Tibial artery (tissue), 4 donors: Measurements from ENCODE around the gene LRTM1.

ENCODE experiments used
- DNase-seq, 2 donors: peaks; one replicate each; pipeline ENCODE4 v3.0.0-alpha.2; 2019
- H3K27ac ChIP-seq, 2 donors: fragments of 200-600 bp; sonication (generic) in 1 of 2; 1 replicate in 1 of 2; 2 replicates in 1 of 2; pipeline ENCODE4 v1.5.1; 2018 to 2019; ENCODE audit warnings: mild to moderate bottlenecking in 1 of 2
- H3K27me3 ChIP-seq, 2 donors: fragments of 200-600 bp; sonication (generic) in 1 of 2; one replicate each; pipeline versions ENCODE4 v1.5.1 to v1.6.0; 2016 to 2019
- H3K36me3 ChIP-seq, 3 donors: fragments of 200-600 bp; sonication (generic) in 2 of 3; one replicate each; pipeline ENCODE4 v1.5.1; 2016 to 2019; ENCODE audit warnings: mild to moderate bottlenecking in 2 of 3
- H3K4me1 ChIP-seq, 4 donors: fragments of 200-600 bp; sonication (generic) in 2 of 4; 1 replicate in 3 of 4; 2 replicates in 1 of 4; pipeline ENCODE4 v1.5.1; 2016 to 2019
- H3K4me3 ChIP-seq, 2 donors: fragments of 200-600 bp; sonication (generic) in 1 of 2; 1 replicate in 1 of 2; 2 replicates in 1 of 2; pipeline ENCODE4 v1.5.1; 2018 to 2019; ENCODE audit warnings: mild to moderate bottlenecking in 2 of 2
- H3K9me3 ChIP-seq, 3 donors: fragments of 200-600 bp; sonication (generic) in 1 of 3; one replicate each; pipeline ENCODE4 v1.5.1; 2016 to 2019
- intact Hi-C: fragments of 100-400 bp; cut with DNase I; formaldehyde crosslinking; loops from one replicate; pipeline ENCODE4 v1.15.0; 2023; ENCODE audit warnings: low total_unique reads
- TF ChIP-seq, protein P1 (sequence below), 2 experiments: fragments of 200-600 bp in 1 of 2; fragments of 450-650 bp in 1 of 2; IDR thresholded peaks; one replicate each; pipeline ENCODE4 v1.5.1; 2017 to 2019; ENCODE audit warnings: antibody characterized with exemption in 2 of 2, mild to moderate bottlenecking in 1 of 2, moderate library complexity in 1 of 2

Gene LRTM1

DNA sequence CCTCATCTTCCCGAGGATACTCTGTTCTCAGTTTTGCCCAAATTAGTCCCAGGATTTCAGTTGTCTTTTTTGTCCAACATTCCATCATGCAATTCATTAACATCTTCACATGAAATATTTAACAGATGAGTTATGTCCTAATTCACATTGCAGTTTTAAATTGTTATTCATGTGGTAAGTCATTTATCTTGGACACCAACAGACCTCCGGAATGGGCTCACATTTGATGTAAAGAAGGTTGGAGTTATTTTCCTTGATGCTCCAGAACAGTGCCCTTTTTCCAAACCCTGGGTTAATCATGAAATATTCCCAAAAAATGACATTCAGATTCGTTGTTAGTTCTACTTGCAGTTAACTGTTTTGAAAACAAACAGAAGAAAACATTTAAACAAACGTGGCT lies 32.8 kb upstream of the LRTM1 start:
- intact Hi-C loops, result no loop called here
- DNase-seq, result no peak
- no peak overlapping the region for H3K4me3 ChIP-seq
- H3K9me3 ChIP-seq, result no peaks in the 10 kb centered on the region
- no peaks in the 10 kb centered on the region for H3K27me3 ChIP-seq
- no peaks in the 10 kb centered on the region for H3K4me1 ChIP-seq
- TF ChIP-seq, protein P1, sequence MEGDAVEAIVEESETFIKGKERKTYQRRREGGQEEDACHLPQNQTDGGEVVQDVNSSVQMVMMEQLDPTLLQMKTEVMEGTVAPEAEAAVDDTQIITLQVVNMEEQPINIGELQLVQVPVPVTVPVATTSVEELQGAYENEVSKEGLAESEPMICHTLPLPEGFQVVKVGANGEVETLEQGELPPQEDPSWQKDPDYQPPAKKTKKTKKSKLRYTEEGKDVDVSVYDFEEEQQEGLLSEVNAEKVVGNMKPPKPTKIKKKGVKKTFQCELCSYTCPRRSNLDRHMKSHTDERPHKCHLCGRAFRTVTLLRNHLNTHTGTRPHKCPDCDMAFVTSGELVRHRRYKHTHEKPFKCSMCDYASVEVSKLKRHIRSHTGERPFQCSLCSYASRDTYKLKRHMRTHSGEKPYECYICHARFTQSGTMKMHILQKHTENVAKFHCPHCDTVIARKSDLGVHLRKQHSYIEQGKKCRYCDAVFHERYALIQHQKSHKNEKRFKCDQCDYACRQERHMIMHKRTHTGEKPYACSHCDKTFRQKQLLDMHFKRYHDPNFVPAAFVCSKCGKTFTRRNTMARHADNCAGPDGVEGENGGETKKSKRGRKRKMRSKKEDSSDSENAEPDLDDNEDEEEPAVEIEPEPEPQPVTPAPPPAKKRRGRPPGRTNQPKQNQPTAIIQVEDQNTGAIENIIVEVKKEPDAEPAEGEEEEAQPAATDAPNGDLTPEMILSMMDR (IDR thresholded peaks at IDR 0.05), result no peak
- no peaks in the 10 kb centered on the region for H3K36me3 ChIP-seq
- no peak overlapping the region for H3K27ac ChIP-seq

DNA sequence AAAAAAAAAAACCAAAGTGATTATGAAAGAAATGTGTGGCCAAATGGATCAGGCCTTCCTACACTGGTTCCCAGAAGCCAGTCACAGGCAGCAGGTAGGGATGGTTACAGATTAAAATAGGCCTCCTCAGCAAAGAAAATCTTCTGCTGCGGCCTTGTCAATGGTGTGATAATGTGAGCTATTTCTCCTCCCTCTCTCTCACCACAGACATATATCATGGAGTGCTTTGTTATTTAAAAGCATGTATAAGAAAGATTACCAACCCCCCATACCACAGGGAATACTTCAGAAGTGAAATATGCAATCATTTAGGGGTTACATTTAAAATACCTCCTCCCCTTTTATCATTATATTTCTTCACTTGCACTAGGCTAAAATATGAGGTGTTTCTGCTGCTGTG lies 32.2 kb upstream of the LRTM1 start:
- no peaks in the 10 kb centered on the region for H3K9me3 ChIP-seq
- intact Hi-C loops, result no loop called here
- H3K36me3 ChIP-seq, result no peaks in the 10 kb centered on the region
- no peak overlapping the region for H3K4me3 ChIP-seq
- H3K4me1 ChIP-seq, result no peaks in the 10 kb centered on the region
- TF ChIP-seq, protein P1 (IDR thresholded peaks at IDR 0.05), result no peak
- no peak overlapping the region for H3K27ac ChIP-seq
- DNase-seq, result no peak
- no peaks in the 10 kb centered on the region for H3K27me3 ChIP-seq

DNA sequence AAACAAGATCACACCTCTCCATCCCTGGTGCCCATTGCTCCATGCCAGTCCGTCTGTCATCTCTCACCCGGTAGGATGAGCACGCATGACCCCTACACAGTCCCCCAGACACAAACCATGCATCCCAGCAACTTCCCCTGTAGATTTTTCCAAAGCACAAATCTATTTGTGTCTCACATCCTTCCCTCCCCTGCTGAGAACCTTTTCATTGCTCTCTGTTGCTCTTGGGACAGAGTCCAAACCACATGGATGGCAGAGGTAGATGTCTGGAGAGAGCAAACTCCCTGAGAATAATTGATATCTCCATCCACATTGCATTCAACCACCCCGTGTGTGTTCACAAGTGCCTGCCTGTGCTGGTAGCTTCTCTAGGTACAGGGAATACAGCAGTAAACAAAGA lies 29.9 kb upstream of the LRTM1 start:
- H3K4me3 ChIP-seq, result no peak overlapping the region
- H3K36me3 ChIP-seq, result no peaks in the 10 kb centered on the region
- no peak for DNase-seq
- TF ChIP-seq, protein P1 (IDR thresholded peaks at IDR 0.05), result no peak
- no peaks in the 10 kb centered on the region for H3K9me3 ChIP-seq
- H3K4me1 ChIP-seq, result no peaks in the 10 kb centered on the region
- intact Hi-C loops, result no loop called here
- H3K27me3 ChIP-seq, result no peaks in the 10 kb centered on the region
- no peak overlapping the region for H3K27ac ChIP-seq

DNA sequence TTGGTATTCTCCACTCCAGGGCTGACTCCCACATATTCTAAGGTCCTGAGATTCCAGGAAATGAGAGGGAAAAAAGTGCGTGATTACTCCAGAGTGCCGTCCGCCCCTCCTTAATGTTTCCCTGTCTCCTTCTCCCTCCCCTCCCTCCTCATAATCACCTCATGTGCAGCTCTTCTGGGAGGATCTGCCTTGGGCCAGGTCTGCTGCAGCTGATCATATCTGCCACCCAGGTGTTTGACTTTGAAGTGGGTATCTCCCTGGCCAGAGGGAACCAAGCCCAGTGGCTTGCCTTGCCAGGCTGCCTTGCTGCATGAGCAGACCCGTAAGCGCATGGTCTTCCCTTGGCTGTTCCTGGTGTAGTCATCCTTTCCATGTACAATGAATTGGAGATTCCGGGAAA lies 28.1 kb upstream of the LRTM1 start:
- DNase-seq, result no peak
- no peaks in the 10 kb centered on the region for H3K9me3 ChIP-seq
- no peak overlapping the region for H3K27ac ChIP-seq
- peaks cover 0 to 7% (median 3%) of the 10 kb centered on the region in 4 donors for H3K4me1 ChIP-seq
- intact Hi-C loops, result no loop called here
- no peak overlapping the region for H3K4me3 ChIP-seq
- H3K36me3 ChIP-seq, result no peaks in the 10 kb centered on the region
- H3K27me3 ChIP-seq, result no peaks in the 10 kb centered on the region
- TF ChIP-seq, protein P1 (IDR thresholded peaks at IDR 0.05), result no peak

DNA sequence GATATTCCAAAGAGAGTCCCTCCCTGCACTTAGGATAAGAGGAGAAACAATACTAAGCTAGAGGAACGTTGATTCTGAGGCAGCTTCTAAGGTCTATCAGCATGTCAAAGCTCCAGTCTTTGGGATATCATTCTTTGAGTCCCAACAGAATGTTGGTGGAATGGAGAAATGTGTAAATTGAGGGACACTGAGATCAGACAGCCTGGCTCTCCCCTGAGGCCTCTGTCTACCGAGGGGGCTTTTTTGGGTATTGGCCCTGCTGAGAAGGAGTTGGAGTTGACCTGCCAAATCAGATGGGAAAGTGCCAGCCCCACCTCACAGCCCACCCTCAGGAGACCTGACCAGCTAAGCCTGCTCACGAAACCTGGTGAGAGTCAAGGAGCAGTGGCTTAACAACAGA lies 27.6 kb upstream of the LRTM1 start:
- TF ChIP-seq, protein P1 (IDR thresholded peaks at IDR 0.05), result no peak
- no peak overlapping the region for H3K4me3 ChIP-seq
- peaks cover 0 to 7% (median 3%) of the 10 kb centered on the region in 4 donors for H3K4me1 ChIP-seq
- H3K27ac ChIP-seq, result no peak overlapping the region
- H3K9me3 ChIP-seq, result no peaks in the 10 kb centered on the region
- DNase-seq, result no peak
- H3K36me3 ChIP-seq, result no peaks in the 10 kb centered on the region
- H3K27me3 ChIP-seq, result no peaks in the 10 kb centered on the region
- intact Hi-C loops, result no loop called here

DNA sequence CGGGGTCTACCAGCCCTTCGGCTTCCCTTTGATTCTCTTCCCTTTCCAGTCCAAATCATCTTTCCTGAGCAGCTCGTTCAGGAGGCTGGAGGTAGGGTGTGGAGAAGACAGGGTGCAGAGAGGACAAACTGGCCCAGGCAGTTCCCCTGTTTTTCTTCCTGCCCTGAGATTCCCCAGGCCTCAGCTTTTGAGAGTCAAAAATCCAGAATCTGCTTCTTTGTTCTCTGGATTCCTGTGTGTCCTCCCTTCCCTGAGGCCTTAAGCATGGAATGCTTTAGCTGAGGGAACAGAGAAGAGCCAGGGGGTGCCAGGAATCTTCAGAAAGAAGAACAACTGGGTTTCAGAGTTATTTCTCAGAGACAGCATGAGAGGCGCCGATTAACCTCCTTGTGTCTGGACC lies 26.7 kb upstream of the LRTM1 start:
- intact Hi-C loops, result no loop called here
- H3K27me3 ChIP-seq, result no peaks in the 10 kb centered on the region
- H3K36me3 ChIP-seq, result no peaks in the 10 kb centered on the region
- H3K27ac ChIP-seq, result no peak overlapping the region
- no peak overlapping the region for H3K4me3 ChIP-seq
- TF ChIP-seq, protein P1 (IDR thresholded peaks at IDR 0.05), result no peak
- H3K4me1 ChIP-seq, result peaks cover 0 to 7% (median 3%) of the 10 kb centered on the region in 4 donors
- no peaks in the 10 kb centered on the region for H3K9me3 ChIP-seq
- no peak for DNase-seq
